HG02759 (cell line): ENCODE measurements around the gene RASGRF2.

ENCODE experiments used
- ATAC-seq: cut with Tn5 transposase; IDR thresholded peaks from one replicate; pipeline ENCODE4 v1.9.1; 2021; ENCODE audit warnings: mild to moderate bottlenecking, moderate library complexity; ENCODE audit not compliant: unreplicated experiment

RASGRF2 gene

GRCh38 chr5:81166430-81166829 is 206.3 kb downstream of the RASGRF2 start:
- no peak for ATAC-seq

GRCh38 chr5:81167078-81167477 is 206.9 kb downstream of the RASGRF2 start:
- ATAC-seq, result no peak

DNA sequence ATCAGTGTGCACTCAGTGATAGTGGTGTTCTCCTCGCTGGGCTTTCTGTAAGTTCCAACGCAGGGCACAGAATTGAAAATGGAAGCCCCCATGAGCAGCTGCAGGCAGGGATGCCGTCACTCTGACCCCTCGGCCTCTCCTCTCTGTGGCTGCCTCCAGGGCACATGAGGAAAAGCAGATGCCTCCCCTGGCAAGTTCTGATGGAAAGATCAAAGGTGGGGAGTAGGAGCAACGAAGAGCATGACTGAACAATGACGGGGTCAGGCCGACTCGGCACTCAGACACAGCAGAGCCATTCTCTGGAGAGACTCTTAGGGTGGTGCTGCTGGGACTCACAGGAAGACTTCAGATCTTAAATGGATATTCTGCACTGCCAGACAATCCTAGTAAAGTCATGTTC is 207.4 kb downstream of the RASGRF2 start:
- ATAC-seq, result no peak

GRCh38 chr5:81169924-81170323 is 209.8 kb downstream of the RASGRF2 start:
- no peak for ATAC-seq

DNA sequence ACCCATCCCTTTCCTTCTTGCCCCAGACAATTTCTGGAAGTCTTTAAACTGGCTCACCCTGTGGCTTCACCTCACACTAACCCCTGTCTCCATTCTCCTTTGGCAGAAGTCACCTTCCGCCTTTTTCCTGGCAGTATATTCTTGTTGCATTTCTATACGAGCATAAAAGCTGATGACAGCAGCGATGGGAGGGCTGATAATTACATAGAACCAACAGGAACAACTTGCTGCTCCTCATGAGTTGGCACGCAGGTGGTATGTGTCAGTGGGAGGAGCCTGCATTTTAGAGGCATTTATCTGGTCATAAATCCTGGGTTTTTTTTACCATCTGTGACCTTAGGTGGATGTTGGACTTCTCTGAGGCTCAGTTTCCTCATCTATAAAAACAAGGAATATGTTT is 211.6 kb downstream of the RASGRF2 start:
- ATAC-seq, result no peak

DNA sequence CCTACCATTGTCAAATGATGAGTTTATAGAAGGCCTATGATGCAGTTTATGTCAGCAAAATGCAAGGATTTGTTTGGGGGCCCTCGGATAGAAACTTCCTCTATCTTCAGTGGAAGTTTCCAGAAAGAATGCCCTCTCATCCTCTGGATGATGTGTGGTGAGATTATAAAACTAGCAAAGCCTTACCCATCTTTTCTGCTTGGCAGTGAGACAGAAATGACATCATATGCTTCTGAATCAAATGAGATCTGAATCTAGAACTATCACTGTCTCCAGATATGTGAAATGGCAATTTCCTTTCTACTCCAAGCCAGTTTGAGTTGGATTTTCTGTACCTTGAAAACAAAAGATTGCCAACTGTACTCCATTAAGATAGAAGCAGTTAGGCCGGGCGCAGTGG is 212.5 kb downstream of the RASGRF2 start:
- no peak for ATAC-seq

GRCh38 chr5:81177061-81177460 is 216.9 kb downstream of the RASGRF2 start:
- no peak for ATAC-seq

GRCh38 chr5:81179959-81180358 is 219.8 kb downstream of the RASGRF2 start:
- ATAC-seq, result no peak

DNA sequence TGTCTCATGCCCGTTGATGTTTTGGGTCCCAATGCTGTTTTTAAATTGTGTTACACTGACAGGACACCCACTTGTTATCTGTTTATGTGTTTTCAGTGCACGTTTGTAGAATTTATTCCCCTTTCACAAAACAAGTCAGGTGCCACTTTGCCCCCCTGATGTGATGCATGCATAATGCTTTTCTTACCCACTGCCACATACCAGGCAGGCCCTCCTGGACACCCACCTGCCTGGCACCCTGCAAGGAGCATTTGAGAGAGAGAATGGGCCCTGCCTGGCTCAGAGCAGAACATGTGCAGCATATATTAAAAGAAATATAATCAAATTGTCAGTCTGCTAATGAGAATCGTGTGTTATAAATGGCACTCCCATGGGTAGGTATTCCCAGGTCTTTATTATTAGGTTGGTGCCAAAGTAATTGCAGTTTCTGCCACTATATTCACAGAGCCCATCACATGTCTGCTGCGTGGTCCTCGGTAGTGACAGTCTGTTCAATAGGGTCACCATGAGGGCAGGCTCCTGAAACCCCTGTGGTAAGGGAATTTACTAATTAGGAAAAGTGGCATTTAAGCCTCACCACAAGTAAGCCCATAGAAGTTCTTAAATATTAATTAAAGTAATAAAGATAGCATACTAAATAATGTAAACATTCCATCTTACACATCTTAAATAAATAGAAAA is 220.8 kb downstream of the RASGRF2 start:
- ATAC-seq, result no peak

- ATAC-seq, result no peak
Observed at GRCh38 chr5:81181576-81182316, 221.6 kb downstream of the RASGRF2 start.

GRCh38 chr5:81182396-81183390 is 222.5 kb downstream of the RASGRF2 start:
- peak; percentile 53 for ATAC-seq

DNA sequence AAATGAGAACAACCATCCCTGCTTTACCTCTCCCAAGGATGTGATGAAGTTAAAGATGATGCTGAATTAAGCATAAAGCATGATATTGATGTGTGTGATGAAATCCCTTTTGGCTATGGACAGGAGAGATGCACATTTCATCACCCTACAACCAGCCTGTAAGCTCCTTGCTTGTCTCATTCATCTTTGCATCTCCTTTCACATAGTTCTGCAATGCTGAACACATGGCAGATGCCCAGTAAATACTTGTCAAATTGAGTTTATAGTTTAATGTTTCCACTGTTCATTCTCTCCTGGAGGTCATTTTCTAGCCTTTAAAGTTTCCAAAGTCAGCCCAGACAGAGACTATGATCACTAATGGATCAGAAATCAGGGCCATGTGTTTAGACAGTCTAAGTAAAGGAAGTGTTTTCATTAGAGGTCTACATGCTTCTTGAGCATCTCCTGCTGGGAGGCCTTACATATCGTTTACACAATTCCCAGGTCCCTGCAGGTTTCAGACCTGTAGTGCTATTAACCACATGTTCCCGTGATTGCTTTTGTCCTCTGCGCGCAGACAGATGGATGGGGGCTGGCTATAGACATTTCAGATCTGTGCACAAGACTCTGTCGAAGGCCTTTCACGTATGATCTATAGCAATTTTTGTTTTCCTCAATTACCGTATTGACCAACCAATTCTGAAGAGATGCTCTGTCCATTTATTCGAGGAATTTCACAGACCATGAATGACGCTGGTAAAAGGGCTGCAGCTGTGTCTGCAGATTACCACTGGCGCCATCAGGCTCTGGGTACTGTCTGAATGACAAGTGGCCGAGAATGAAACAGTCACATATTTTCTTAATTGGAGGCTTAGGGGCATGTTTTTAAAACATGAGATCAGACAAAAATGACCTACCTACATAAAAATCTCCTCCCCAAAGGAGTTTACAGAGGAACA is 223.9 kb downstream of the RASGRF2 start:
- ATAC-seq, result no peak

DNA sequence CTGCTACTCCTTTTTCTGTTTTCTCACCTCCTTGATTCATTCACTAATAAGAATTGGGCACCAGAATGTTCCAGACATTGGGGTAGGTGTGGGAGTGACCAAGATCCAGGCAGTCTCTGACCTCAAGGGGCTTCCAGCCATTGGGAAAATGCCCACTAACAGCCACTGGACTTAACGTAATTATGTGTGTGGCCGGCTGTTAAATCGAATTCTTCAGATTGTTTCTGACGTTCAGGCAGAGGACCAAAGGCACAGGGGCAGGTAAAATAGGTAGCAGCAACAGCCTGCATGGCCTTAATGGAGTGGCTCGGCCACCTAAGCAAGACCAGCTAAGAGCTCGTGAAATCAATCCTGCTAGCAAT is 224.6 kb downstream of the RASGRF2 start:
- ATAC-seq, result no peak

GRCh38 chr5:81187885-81188284 is 227.7 kb downstream of the RASGRF2 start:
- no peak for ATAC-seq

DNA sequence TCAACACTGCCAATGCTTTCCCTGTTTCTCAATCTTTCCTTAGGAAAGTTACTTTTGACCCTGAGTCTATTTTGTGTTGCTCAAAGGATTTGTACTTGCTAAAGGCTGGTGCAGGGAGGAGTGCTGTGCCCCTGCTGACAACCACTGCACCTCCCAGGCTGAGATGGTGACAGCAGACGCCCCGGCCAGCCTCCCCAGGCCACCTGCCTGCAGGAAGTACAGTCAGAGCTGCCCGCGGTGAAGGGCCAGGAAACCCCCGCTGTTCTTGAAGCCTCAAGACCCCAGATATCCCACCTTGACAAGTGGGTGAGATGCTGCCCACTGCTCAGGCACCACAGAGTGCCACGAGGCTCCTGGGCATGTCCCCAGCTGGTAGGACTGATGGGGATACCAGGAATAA is 228.8 kb downstream of the RASGRF2 start:
- no peak for ATAC-seq

- no peak for ATAC-seq
Observed at GRCh38 chr5:81189875-81190498, 229.8 kb downstream of the RASGRF2 start.

DNA sequence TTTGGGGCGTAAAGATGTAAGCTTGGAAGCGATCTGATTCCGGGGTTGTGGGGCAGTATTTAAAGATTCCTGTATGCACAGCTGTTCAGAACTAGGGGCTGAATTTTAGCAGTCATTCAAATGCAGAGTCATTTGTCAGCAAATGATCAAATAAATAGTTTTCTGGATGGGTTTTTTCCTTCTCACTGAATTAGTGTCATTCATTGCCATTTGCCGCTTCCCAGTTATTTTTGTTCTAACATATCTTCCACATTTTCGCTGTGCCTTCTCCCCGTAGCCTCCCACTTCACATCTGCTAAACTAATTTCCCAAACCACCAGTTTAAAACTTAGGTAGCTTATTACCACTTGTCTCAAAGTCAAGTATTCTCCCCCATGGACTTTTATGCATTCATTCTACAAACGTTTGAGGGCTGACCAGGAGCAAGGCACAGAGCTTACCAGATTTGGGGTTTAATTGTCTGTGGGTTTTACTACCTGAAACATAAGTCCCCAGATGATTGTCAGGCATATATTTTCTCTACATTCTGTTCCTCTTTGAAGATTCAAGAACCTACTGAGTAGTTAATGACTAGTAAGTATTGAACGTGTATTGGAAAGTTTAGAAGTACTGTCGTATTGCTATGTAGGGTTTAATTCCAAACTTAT is 231.7 kb downstream of the RASGRF2 start:
- ATAC-seq, result no peak

- no peak for ATAC-seq
Observed at GRCh38 chr5:81192373-81192750, 232.2 kb downstream of the RASGRF2 start.

- ATAC-seq, result peak; percentile 99
Observed at GRCh38 chr5:81194633-81195334, 234.6 kb downstream of the RASGRF2 start.
